Activated CD4-positive, CD25-positive, alpha-beta regulatory T cell treated with anti-CD3 and anti-CD28 coated beads, Interleukin-2, amount 50 U/mL, for 24 hours (primary cell): Measurements from ENCODE around the gene PTPRN2.

Experiments
- ATAC-seq, 2 donors: fragments of 150-1000 bp; cut with Tn5 transposase; one replicate each; pipeline ENCODE4 v1.10.0; 2021; ENCODE audit warnings: mild to moderate bottlenecking in 1 of 2, moderate library complexity in 1 of 2

The PTPRN2 gene

GRCh38 chr7:157979636-157980340, 607.8 kb downstream of the PTPRN2 start:
- no peak for ATAC-seq

GRCh38 chr7:157978766-157979165, 608.9 kb downstream of the PTPRN2 start:
- no peak for ATAC-seq

GRCh38 chr7:157977717-157978496, 609.7 kb downstream of the PTPRN2 start:
- no peak for ATAC-seq

- ATAC-seq, result no peak
Observed at GRCh38 chr7:157977306-157977705, 610.3 kb downstream of the PTPRN2 start.

GRCh38 chr7:157976406-157976805, 611.2 kb downstream of the PTPRN2 start:
- no peak for ATAC-seq

- ATAC-seq, result no peak
Observed at GRCh38 chr7:157975401-157976372, 611.9 kb downstream of the PTPRN2 start.

- no peak for ATAC-seq
Observed at GRCh38 chr7:157974678-157975230, 612.9 kb downstream of the PTPRN2 start.

- no peak for ATAC-seq
Observed at GRCh38 chr7:157973971-157974677, 613.5 kb downstream of the PTPRN2 start.

- no peak for ATAC-seq
Observed at GRCh38 chr7:157972914-157973313, 614.7 kb downstream of the PTPRN2 start.

GRCh38 chr7:157971501-157971900, 616.1 kb downstream of the PTPRN2 start:
- no peak for ATAC-seq

GRCh38 chr7:157970744-157971143, 616.9 kb downstream of the PTPRN2 start:
- no peak for ATAC-seq

- ATAC-seq, result no peak
Observed at GRCh38 chr7:157969995-157970394, 617.6 kb downstream of the PTPRN2 start.

GRCh38 chr7:157966490-157966889, 621.1 kb downstream of the PTPRN2 start:
- ATAC-seq, result no peak

GRCh38 chr7:157964521-157964920, 623.1 kb downstream of the PTPRN2 start:
- ATAC-seq, result no peak

GRCh38 chr7:157964016-157964415, 623.6 kb downstream of the PTPRN2 start:
- no peak for ATAC-seq

- ATAC-seq, result no peak
Observed at GRCh38 chr7:157963526-157963925, 624.1 kb downstream of the PTPRN2 start.

GRCh38 chr7:157962458-157963306, 624.9 kb downstream of the PTPRN2 start:
- ATAC-seq, result no peak

- ATAC-seq, result no peak
Observed at GRCh38 chr7:157961731-157962457, 625.7 kb downstream of the PTPRN2 start.

- ATAC-seq, result no peak
Observed at GRCh38 chr7:157955348-157955999, 632.1 kb downstream of the PTPRN2 start.

- no peak for ATAC-seq
Observed at GRCh38 chr7:157954901-157955300, 632.7 kb downstream of the PTPRN2 start.
